NCI-H146 treated with DMSO at 0.1 percent for 48 hours (cell line): ENCODE results near the gene PTPN23.

ENCODE experiments used
- DNase-seq: peaks from one replicate; lab custom pipeline; 2025; ENCODE audit not compliant: unreplicated experiment; lab: John Stamatoyannopoulos, UW

The PTPN23 gene

DNA sequence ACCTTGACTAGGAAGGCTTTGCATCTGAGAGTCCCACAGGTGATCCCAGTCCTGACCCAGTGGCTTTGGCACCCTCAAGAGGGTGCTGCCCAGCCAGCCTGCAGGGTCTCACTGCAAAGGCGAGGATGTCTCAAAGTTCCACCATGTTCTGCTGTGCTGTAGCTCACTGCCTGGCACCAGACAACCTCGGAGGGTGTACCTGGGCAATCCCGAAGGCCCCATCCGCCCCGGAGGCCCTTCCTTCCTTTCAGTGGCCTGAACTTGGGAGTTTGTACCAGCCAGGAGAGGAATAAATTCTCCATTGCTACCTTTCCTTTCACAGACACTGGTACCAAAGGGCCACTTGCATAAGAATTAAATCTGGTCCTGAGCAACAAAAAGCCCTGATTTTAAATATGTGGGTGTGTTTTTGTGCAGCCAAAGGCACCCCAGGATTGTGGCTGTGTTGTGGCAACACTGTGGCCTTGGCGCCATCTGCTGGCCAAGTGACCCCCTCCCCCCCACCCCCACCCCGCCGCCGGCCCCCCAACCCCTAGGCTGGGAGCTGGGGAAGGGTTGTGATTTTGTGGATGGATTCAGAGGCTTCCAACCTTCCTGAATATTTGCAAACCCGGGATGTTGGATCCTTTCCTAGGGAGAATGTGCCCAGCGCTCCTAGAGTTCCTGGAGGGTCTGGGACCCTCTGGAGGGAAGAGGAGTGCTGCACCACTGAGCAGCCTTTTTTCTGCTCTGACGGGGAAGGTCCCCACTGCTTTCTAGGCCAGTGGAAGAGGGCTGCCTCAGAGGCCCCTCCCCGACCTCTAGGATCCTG, 9.7 kb upstream of the PTPN23 start:
- no peak for DNase-seq

DNA sequence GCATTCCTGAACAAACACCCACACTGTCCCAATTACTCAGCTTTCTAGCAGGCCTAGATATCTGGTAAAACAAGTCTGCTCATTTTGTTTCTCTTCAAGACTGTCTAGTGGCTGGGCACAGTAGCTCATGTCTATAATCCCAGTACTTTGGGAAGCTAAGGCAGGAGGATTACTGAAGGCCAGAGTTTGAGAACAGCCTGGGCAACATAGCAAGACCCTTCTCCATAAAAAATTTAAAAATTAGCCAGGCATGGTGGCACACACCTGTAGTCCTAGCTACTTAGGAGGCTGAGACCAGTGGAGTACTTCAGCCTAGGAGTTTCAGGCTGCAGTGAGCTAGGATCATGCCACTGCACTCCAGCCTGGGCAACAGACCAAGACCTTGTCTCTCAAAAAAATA, 6.2 kb upstream of the PTPN23 start:
- DNase-seq, result no peak

GRCh38 chr3:47376393-47376792, 4.4 kb upstream of the PTPN23 start:
- no peak for DNase-seq

- DNase-seq, result no peak
Measured at GRCh38 chr3:47377186-47377585, 3.6 kb upstream of the PTPN23 start.

GRCh38 chr3:47378869-47379268, 2.0 kb upstream of the PTPN23 start:
- no peak for DNase-seq

- no peak for DNase-seq
Measured at GRCh38 chr3:47379411-47379899, 1.4 kb upstream of the PTPN23 start.

DNA sequence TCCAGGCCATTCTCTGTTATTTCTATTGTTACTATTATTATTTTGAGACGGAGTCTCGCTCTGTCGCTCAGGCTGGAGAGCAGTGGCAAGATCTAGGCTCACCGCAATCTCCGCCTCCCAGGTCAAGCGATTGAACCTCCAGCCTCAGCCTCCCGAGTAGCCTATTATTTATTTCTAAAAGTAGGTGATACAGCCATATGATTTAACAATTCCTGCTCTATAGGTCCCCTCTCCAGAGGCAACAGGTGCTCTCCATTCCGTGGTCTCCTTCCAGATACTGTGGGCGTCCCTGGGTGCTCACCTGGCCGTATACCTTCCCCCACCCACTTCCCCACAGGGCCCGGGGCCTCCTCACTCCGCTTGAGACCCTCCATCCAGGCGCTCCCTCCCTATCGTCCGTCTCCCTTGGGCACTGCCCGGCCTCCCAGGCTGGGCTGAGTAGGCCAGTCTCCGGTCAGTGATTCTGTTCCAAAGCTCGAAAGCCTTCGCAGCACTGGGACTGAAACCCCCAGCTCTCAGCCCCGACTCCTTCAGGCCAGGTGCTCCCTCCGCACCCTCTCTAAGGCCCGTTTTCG, 708 bp upstream of the PTPN23 start:
- DNase-seq, result peak; percentile 35

DNA sequence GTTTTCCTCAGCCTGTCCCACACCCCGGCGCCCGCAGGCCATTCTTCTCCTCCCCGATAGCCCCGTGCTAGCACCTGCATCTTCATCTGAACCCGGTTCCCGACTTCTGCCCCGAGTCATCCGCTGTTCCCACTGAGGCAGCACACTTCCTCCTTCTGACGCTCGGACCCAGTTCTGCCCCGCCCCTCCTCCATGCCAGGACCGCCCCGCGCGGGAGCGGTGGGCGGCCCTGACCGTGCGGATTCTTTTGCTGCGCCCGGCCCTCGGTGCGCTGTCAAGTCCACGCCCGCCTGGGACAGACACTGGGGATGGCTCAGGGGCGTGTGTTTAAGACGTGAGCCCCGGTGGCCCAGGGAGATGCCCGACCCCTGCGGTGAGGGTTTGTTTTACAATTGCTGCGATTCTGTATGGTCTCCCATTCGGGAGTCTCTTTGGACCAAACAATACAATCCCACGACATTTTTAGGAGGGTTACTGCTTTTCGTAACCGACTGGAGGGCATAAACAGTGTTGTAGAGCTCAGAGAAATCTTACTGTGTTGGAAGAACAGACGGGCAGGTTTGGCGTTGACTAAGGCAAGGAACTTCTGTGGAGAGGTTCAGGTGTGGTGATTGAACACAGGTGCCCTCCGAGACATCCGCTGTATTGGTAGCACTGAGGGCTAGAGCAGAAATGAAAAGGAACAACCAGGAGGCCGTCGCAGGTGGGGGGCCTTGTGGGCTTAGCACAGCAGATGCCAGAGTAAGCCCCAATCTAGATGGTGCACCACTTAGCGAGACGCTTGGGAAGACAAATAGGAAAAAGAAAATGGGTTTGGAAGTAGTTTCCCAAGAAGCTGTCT, 716 bp downstream of the PTPN23 start:
- peak; percentile 37 for DNase-seq

GRCh38 chr3:47384425-47384824, 3.6 kb downstream of the PTPN23 start:
- DNase-seq, result no peak

DNA sequence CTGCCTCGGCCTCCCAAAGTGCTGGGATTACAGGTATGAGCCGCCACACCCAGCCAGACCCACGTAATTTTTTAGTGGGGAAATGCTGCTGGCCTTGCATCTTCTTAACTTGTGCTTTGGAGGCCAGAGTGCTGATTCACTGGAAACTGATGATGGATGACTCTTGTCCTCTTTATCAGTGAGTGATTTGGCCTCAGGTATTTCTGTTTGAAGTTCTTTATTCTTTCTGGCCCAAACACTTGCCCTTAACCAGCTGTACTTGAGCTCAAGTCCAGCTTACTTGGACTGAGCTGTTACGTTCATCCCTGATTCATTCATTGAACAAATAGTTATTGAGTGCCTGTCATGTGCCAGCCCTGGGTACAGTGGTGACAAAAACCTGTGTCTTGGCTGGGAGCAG, 4.2 kb downstream of the PTPN23 start:
- no peak for DNase-seq

- DNase-seq, result no peak
Measured at GRCh38 chr3:47385796-47386195, 5.0 kb downstream of the PTPN23 start.

- no peak for DNase-seq
Measured at GRCh38 chr3:47392933-47393332, 12.1 kb downstream of the PTPN23 start.

GRCh38 chr3:47394140-47394870, 13.5 kb downstream of the PTPN23 start:
- DNase-seq, result no peak

GRCh38 chr3:47394881-47395280, 14.1 kb downstream of the PTPN23 start:
- no peak for DNase-seq

- no peak for DNase-seq
Measured at GRCh38 chr3:47398228-47398627, 17.4 kb downstream of the PTPN23 start.

DNA sequence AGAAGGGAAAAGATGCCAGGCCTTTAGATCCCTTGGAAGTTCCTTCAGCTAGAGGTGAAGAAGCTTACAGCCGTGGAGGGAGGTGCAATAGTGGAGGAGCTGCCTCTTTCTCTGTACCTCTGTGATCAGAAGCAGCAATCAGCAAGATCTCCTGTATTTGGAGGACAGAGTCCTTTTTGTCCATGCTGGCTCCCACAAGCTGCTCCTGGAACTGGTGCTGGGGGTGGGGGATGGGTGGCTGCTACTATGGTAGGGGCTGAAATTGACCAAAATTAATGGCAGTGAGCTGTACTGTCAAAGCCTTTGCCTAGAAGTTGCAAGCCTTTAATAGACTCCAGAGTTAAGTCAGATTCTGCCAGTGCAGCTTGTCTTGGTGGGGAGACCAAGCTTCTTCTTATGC, 18.2 kb downstream of the PTPN23 start:
- no peak for DNase-seq

GRCh38 chr3:47399531-47400270, 18.9 kb downstream of the PTPN23 start:
- DNase-seq, result no peak

DNA sequence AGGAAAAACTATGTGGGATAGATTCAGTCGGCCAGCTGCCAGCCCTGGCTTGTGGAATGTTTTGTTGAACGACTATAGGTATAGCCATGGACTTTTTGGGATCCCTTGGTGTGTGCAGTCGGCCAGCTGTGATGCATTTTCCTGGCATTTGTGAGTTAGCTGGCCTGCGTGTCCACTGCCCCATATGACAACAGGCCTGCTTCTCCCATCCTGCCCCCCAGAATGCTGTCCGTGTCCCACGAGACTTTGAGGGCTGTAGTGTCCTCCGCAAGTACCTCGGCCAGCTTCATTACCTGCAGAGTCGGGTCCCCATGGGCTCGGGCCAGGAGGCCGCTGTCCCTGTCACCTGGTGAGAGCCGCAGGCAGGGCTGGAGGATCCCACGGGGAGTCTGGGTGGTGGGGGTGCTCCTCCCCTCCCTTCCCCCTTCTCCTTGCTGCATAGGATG, 23.6 kb downstream of the PTPN23 start:
- DNase-seq, result no peak

- DNase-seq, result no peak
Measured at GRCh38 chr3:47404955-47405790, 24.4 kb downstream of the PTPN23 start.
